NCI-H2107 (cell line): ENCODE results near the gene EIF4E1B.
A peak's percentile ranks its signal among the peaks of the same experiment; 100 is the strongest.

Experiments
- DNase-seq: peaks from one replicate; lab custom pipeline; 2025; lab: John Stamatoyannopoulos, UW

The EIF4E1B gene

DNA sequence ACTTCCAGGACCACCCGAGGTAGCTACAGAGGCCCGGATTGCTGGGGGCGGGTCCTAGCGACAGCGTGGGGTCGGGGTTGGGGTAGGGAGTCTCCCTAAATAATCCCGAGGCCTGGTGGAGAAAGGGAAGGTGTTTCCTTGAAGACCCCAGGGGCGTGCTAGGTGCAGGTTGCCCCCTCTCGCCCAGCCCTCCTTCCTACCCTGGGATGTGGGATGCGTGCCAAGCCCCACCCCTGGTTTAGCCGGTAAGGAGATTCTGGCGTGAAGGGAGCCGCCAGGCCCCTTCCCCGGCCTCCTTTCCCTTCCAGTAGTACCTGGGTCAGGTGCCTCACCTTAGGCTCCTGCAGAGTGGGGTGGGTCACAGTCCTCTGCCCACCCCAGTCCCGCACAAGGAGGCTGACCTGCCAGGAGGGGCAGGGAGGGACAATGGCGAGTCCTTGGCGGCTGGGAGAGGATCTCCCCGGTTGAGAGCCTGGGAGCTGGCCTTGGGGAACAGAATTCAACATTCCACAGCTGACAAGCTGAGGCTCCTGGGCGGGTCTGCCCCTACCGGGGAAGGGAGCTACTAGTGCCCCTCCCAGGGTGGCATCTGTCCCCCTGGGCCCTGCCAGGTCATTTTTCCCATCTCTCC, 17.5 kb downstream of the EIF4E1B start:
- no peak for DNase-seq

DNA sequence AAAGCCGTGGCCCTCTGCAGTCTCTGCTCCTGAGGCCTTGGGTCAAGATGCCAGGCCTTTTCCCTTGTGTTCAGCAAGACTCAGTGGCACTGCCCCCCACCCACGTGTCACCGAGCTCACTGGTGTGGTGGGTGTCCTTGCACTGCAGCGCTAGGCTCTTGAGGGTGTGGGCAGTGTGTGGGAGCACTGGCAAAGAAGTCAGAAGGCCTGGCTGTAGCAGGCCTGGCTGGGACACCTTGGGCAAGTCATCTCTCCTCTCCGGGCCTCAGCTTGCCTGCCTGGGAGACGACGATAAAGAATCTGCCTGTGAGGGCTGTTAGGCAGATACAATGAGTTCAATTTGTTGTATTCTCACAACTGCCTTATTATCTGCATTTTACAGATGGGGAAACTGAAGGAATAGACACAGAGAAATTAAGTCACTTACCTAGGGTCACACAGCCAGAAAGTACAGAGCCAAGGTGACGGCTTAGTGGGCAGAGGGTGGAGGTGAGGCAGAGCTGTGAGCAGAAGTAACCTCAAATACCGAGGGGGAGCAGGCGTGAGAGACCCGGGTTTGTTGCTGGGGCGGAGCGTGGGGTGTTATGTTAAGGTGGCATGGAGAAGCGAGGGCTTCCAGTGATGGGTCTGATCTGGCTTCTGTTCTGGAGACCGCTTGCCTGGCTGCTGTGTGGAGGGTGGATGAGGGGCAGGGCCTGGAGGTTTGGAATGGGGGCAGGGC, 18.2 kb downstream of the EIF4E1B start:
- no peak for DNase-seq

DNA sequence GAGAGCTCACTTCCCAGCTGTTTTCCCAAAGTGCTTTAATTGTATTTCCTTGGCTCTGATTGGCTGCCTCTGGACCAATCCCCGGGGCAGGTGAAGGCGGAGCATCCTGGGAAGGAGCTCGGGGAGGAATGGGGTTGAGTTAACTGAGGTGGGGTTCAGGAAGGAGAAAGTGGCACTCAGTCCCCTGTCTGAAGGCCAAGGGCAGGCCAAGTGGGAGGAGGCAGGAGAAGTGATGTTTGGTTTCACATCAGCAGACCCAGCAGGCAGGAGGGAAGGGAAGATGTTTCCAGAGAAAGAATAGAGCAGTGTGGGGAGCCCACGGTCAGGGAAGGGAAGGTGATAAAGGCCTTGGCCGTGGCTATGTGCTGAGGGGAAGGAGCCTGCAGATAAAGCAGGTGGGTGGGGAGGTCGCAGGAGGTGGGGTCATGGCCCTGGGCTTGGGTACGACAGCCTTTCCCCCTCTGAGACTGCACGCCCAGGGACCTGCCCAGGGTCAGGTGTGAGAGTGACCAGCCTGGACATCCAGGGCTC, 19.9 kb downstream of the EIF4E1B start:
- no peak for DNase-seq

DNA sequence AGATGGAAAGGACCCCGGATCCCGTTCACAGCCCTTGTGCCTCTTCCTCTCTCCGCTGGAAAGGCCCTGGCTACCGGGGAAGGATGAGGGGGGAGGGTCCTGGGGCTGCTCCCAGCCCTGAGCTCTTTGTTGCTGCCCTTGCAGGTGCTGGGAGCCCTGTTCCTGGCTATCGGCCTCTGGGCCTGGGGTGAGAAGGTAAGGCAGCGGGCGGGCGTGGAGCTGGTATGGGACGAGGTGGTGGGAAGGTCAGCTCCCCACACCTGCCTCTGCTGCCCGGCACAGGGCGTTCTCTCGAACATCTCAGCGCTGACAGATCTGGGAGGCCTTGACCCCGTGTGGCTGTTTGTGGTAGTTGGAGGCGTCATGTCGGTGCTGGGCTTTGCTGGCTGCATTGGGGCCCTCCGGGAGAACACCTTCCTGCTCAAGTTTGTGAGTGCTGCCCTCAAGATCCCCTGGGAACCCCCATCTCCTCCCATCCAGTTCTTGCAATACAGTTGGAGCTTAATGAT, 21.1 kb downstream of the EIF4E1B start:
- DNase-seq = no peak

DNA sequence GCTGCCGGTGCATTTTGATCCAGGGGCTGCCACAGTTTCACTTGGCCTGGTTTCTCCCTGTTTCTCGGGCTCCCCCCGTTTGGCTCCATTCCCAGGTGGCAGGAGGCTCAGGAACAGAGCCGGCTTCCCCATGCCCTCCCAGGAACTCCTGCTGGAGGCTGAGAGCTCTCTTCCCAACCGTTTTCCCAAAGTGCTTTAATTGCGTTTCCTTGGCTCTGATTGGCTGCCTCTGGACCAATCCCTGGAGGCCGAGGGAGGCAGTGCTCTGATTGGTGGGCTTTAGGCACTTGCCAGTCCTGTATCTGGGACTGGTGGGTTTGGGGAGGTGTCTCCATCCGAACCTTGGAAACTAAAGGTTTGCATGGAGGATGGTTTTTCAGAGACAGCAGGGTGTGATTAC, 21.7 kb downstream of the EIF4E1B start:
- DNase-seq = no peak

DNA sequence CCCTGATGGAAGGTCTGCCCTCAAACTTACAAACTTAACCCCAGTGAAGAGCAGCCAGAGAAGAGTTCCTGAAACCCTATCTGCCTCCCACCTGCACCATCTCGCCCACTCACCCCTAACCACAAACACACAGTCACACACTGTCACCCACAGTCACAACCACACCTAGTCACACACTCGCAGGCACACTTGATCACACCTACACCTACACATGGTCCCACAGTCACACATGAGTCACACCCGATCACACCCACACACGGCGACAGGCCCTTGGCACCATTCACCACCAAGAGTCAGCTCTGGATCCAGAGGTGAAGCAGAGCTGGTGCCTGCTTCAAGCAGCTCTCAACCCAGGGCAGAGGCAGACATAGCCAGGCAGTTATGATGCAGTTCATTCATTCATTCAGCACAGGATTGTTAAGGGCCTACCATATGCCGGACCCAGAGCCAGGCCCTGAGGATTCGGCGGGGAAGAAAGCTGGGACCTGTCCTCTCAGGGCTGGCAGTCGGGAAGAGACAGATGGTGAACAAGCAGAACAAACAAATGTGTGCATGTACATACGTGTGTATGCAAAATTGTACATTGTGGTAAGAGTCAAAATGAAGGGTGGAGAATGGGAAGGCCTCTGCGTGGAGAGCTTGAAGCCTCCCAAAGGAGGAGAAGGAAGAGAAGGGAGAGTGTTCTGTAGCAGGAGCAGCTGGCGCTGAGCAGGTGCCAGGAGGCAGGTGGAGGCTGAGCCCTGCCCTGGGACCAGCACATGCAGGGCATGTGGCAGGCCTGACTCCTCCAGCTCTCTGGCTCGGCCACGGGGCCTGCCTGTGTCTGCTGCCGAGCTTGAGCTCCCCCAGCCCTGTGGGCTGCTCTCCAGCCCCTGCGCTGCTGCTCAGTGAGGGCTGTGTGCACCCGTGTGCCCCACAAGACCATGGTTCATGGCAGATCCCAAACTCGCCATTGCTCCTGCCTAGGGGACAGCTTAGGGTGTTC, 23.2 kb downstream of the EIF4E1B start:
- DNase-seq = no peak

DNA sequence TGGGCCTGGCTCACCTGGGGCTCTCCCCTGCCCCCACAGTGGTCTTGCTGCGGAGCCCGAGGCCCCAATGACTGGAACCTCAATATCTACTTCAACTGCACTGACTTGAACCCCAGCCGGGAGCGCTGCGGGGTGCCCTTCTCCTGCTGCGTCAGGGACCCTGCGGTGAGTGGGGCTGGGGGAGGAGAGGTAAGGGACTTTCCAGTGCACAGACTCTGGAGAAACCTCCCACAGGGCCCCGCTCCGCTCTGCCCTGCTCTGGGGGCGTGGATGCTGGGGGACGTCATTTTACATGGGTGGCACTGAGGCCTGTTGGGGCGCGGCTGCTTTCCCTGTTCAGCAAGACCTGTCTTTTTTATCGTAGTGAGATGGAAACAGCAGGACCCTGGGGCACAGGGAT, 24.4 kb downstream of the EIF4E1B start:
- no peak for DNase-seq

DNA sequence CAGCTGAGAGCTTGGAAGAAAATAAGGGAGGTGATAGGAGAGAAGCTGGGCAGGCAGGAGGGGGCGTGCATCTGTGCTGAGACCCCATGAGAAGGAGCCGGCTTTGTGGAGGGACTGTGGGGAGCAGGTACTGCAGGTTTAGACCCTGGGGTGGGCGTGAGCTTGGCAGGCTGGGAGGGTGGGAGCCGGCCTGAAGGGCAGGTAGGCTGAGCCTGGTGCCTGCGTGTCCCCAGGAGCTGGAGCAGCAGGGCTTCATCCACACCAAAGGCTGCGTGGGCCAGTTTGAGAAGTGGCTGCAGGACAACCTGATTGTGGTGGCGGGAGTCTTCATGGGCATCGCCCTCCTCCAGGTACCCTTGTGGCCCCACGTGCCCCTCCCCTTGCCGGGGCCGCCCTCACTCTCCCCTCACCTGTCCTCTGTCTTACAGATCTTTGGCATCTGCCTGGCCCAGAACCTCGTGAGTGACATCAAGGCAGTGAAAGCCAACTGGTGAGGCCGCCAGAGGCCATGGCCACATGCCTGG, 26.1 kb downstream of the EIF4E1B start:
- no peak for DNase-seq

DNA sequence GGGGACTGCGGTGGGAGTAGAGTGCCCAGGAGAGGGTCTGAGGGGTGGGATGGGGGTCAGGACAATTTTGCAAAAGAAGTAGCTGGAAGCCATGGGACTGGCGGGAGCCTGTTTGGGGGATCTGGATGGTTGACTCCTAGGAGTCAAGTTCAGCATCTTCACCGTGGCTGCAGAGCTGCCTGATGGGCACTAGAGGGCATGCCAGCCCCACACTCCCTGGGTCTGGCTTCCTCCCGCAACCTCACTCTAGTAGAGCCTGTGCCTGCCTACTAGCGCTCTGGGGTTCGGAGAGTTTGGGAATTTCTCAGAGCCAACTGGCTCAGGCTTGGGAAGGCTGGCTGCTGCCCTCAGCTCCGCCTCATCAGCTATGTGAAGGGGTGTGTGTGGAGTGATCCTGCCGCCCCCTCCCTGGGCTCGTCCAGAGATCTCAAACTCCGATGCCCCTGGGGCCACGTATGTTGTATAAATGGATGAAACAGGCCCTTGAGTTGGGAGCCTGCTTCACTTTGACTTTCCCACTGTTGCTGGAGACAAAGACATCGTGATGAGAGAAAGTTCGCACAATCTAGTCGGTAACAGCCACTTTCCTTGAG, 27.6 kb downstream of the EIF4E1B start:
- peak; percentile 13 for DNase-seq

DNA sequence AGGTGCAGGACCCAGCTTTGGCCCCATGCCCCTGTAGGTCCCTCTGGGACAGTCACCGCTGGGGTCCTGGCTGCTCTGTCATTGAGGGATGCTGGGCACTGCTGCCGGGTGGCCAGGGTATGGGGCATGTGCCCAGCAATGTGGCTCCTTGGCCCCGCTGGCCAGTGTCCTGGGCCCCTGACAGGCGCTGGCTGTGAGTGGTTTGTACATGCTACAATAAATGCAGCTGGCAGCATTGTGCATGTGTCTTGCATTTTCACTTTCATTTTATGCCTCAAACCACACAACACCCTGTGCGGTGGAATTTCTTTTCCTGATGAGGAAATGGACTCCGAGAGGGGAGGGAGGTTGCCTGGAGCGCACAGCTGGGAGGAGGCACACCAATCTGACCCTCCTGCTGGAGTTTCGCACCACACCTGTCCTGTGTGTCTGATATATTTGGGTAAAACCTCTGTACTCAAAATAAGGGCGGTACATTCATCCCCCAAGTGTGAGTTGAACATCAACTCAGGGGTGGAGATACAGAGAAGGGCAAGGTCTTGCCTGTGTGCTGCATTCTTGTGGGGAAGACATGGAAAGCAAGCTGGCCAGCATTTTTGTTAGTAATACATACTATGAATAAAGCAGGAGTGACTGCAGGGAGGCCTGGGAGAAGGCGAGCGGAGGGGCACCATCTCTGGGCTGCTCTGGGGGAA, 28.5 kb downstream of the EIF4E1B start:
- DNase-seq = no peak

DNA sequence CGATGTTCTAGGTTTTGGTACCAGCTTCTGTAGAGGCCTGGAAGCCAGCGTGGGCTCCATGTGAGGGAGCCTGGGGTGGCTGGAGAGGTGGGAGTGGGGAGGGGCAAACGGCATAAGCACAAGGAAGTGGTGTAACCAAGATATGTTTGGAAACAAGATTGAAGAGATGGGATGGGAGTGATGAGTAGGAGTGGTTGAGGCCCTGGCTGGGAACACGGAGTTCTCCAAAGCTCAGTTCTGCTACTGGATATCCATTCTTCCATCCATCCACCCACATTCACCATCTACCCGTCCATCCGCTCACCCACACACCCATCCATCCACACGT, 29.0 kb downstream of the EIF4E1B start:
- no peak for DNase-seq

DNA sequence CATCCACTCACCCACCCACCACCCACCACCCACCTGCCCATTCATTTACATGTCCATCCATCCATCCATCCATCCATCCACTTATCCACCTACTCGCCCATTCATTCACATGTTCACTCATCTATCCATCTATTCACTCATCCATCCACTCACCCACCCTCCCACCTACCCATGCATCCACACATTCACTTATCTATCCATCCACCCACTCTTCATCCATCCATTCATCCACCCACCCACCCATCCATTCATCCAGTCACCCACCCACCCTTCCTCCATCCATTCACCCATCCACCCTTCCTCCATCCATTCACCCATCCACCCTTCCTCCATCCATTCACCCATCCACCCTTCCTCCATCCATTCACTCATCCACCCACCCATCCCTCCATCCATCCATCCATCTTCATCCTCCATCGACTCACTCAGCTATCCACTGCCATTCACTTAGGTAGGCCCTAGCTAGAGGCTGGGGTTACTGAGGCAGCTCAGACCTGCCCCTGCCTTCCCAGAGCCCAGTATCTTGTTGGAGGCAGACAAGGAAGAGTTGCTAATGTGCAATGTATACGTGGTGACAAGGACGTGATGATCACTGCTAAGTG, 29.5 kb downstream of the EIF4E1B start:
- no peak for DNase-seq

DNA sequence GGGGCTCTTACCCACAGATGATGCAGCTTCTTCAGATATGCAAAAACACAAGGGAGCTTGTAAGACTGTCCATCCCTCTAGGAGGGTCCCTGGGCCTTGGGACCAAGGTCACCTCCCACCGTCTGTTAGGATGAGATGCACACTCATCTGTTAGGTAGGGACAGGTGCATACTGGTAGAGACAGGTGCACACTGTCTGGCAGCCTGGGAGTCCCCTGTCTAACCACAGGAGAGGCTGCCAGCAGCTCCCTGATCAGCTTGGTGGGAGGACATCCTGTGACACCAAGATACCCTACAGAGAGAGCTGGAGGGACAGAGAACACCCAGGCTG, 30.0 kb downstream of the EIF4E1B start:
- DNase-seq = no peak

DNA sequence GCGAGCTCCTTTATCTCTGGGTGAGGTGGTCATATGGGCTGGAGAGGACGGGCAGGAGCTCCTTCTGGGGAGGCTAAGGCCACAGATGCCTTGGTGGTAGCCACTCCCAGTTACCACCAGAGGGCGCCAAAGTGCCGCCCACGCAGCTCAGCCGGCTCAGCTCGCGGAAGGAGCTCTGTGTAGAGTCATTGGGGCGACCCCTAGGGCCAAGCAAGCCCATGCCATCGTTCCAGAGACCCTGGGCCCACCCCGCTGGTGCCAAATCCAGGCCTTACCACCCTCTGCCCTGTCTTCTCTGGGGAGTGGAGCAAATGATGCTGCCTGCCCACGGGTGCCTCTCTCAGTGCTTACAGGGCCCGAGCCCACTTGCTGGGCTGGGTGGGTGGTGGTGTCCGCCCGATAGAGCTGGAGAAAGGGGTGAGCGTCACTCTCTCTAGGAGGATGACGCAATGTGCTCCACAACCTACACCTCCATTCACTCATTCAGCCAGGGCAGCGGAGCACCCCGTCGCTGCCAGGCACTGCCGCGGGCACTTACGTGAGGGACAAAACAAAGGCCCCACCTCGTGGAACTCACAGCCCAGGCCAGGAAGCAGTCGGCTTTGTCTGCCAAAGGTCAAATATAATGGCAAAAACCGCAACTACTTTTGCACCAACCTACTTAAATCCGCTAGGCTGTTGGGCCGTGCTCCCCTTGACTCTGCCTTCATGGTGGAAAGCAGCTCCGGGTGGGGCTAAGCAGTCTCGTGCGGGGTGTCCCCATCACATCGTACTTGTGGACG, 30.6 kb downstream of the EIF4E1B start:
- peak; percentile 13 for DNase-seq

DNA sequence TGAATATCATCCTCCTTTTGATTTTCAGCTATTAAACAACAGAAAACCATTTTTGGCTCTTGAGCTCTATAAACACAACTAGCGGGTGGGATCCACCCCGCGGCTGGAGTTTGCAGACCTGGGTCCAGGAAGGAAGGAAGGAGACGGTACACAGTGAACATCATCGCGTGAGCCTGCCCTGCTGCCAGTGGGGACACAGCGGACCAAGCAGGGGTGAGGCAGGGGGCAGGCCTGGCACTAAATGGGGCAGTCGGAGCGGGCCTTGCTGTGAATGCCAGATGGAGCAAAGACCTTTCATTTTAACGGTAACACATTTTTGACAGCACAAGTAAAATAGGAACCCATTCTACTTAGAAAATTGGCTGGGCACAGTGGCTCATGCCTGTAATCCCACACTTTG, 31.2 kb downstream of the EIF4E1B start:
- no peak for DNase-seq

DNA sequence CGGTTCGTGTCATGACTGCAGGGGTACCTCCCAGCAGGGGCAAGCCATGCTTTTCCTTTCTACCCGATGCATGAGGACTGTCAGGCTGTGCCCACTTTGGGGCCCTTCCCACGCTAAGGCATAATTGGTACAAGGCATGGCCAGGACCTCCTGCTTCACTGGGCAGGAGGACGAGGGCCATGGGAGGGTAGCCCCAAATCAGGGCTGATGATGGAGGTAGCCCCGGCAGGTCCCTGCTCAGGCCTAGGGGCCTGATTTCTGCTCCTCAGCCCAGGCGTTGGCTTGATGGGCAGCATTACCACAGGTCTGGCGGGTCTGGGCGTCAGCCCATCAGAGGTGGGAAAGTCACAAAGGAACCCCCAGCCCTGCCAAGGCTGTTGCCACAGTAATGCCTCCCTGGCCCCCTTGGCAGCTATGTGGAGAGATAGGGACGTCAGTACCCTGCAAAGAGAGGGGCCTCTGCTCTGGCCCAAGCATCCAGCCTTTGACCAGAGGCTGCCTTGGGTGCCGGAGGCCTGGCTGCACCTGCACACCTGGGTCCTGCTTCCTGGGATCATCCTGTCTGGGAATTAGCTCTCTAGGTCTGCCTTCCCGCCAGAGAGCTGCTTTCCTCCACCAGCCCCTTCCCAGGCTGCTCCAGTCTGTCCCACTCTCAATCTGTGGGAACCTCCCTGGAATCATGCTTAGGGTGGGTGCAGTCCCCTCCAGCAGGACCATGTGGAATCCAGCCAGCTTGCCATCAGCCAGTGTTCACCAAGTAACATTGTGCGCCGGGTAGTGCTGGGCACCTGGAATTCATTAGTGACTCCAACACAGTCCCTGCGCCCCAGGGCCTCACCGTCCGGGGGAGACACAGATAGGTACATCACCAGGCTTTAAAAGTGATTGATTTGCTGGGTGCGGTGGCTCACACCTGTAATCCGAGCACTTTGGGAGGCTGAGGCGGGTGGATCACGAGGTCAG, 32.2 kb downstream of the EIF4E1B start:
- DNase-seq = no peak

DNA sequence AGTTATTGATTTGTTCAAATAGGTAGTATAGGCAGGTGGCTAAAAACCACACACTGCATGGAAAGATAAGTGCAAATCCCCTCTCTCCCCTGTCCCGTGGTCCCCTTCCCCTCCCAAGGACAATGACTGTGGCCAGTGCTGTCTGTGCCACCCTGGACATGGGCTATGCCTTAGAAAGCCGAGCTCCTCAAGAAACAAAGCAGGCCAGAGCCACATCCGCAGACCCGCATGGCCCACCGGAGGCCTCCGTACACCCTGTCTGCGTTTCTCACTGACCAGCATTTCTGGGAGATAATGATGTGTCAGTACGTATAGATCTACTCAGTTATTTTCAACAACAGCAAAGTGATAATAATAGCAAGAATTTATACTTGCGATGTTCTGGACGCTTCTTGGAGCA, 33.1 kb downstream of the EIF4E1B start:
- no peak for DNase-seq

DNA sequence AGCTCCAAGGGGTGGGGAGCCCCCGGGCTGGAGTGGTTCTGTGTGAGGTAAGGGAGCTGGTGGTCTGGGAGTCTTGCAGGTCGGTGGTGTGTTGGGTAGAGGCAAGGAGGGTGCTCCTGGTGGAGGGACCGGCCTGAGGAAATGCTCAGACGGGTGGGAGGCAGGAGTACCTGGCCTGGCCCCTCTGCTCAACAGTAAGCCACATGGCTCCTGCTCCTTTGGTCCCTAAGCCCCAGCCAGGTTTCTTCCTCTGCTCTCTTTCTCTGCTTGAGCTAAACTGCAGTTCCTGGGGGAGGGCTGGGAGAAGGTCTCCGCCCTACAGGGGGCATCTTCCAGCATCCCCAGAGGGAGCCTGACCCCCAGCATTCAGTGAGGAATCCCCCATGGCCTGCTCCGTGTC, 34.0 kb downstream of the EIF4E1B start:
- DNase-seq = no peak

DNA sequence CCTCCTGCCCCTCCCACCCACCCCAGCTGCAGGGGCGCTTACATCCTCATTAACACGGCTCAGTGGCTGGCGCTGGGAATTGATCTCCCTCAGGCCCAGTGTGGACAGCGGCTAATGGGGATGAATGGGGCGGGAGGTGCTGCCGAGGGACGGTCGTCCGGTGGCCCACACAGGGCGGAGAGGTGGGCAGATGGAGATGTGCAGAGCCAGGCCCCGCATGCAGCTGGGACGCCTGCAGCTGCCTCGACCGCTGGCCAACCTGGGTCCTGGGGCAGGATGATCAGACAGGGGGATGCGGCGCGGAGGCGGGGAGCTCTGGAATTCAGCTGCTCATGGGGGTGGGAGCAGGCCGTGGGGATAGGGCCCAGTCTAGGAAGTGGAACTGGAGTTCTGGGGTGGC, 34.4 kb downstream of the EIF4E1B start:
- DNase-seq = no peak
